Endometrial microvascular endothelial cells (primary cell): ENCODE results near the gene ELP1. TPM values are rescaled to one million over a fixed set of nuclear protein-coding genes. Genes with fewer than 3 reads are reported as not detected.

Source experiments
- in situ Hi-C: cut with HindIII; loops from 2 replicates; pipeline ENCODE4 v1.10.0; 2017; ENCODE audit warnings: low sequenced_read_pairs, low pct_unique_long_range_greater_than_20kb; ENCODE audit errors: inconsistent ontology term
- total RNA-seq: library from RNA; depleted of rRNA; stranded (reverse); fragments of >200 nt; gene quantifications from one replicate; pipeline ENCODE4 v1.2.3, GENCODE V29; 2015; ENCODE audit errors: inconsistent ontology term

Gene ELP1
- total RNA-seq, 1 donor from 2014 or later, result 25.6 TPM

DNA sequence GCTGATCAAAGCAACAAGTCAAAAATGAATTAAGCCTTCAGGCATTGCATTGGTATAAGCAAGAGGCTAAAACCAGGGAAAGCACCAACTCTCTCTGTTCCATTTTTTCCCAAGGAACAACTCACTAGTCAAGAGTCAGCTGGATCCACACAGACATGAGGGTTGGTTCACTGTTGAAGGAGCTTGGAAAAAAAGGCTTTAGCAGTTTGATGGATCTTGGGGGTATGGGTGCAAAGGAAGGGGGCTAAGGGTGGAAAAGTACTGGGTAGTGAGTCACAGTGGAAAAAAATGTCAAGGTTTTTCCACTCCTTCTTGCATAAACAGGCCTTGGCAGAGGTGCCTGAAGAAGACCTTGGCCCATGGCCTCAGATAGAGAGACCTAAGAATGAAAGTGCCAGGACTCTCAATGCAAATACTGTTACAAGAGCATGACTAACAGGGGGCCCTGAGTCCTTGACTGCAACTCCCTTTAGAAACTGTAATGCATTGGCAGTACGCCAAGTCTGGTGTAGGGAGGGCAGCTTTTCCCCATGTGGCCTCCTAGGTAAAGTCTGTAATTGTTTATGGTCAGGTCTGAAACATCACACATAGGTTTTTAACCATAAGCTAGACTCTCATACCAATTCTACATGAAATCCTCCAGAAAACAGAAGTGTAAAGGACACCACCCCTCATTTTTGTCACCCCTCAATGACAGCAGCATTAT lies 48.1 kb downstream of the ELP1 start:
- in situ Hi-C loops, result no loop called here

- in situ Hi-C loops, result no loop called here
Observed at GRCh38 chr9:108884701-108885100, 49.2 kb downstream of the ELP1 start.

DNA sequence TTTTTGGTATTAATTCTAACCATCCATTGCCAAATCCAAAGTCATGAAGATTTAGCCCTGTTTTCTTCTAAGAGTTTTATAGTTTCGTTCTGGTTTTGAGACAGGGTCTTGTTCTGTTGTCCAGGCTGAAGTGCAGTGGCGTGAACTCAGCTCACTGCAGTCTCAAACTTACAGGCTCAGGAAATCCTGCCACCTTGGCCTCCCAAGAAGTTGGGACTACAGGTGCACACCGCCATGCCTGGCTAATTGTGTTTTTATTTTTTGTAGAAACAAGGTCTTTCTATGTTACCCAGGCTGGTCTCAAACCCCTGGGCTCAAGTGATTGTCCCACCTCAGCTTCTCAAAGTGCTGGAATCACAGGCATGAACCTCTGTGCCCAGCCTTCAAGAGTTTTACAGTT lies 50.8 kb downstream of the ELP1 start:
- in situ Hi-C loops, result no loop called here

GRCh38 chr9:108882052-108882888 lies 51.7 kb downstream of the ELP1 start:
- in situ Hi-C loops, result no loop called here

DNA sequence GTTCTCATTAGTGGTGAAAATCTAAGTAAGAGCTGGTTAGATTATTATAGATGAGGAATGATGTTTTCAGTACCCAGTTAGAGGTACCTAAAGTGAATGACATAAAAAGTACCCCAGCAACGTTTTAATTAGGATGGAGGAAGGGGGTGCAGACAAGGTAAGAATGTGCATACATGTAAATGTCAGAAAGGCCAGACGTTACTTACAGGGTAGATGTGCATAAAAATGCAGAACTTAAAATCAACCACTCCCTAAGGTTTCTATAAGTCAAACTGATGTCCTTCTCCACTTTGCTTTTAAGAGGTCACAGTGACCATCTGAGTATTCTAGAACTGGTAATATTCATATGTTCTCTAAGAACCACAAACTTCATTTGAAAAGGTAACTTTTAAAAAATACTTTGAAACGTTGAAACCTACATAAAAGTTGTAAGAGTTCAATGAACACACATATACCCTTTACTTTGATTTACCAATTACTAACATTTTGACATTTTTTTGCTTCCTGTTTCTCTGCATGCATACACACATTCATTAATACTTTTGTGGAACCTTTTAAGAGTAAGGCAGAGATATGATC lies 53.1 kb downstream of the ELP1 start:
- in situ Hi-C loops, result no loop called here

GRCh38 chr9:108877524-108877923 lies 56.4 kb downstream of the ELP1 start:
- in situ Hi-C loops, result no loop called here

GRCh38 chr9:108876425-108876824 lies 57.5 kb downstream of the ELP1 start:
- in situ Hi-C loops, result no loop called here

- in situ Hi-C loops, result no loop called here
Observed at GRCh38 chr9:108874058-108874788, 59.7 kb downstream of the ELP1 start.

DNA sequence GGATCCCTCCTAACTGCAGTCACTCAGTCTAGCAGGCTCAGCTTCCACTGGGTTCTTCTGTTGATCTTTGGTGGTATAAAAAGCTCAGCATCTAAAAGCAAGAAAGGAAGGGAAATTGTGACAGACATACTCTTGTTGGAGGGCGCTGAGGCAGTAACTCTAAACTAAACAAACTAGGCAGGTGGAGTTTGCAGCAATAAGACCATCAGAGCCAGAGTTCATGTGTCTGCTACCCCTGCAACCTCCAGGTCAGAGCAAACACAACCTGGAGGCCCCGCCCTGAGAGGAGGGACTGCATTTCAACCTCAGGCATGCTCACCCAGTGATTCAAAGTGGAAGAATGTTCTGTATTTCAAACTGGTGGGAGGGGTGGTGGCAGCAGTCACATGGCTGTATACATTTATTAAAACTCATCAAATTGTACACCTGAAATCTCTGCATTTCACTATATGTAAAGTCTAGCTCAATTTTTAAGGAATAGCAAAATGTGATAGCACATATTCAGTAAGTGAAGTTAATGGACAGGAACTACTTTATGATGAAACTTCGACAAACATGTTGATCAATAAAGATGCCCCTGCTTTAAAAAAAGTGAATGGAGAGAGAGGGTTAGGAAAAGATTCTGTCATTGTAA lies 64.7 kb downstream of the ELP1 start:
- in situ Hi-C loops, result no loop called here

DNA sequence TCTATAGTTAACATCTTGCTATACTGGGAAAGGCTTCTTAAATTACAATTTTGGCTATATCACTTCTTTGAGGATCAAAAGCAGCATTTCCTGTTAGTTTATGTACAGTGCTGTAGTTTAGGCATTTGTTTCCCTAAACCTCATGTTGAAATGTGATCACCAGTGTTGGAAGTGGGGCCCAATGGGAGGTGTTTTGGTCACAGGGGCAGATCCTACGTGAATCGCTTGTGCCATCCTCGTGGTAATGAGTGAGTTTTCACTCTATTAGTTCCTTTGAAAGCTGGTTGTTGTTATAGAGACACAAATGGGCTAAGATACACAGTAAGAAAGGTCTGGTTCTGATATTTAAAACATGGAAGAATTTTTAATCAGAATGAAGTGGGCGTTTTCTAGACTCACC lies 66.1 kb downstream of the ELP1 start:
- in situ Hi-C loops, result no loop called here

- in situ Hi-C loops, result no loop called here
Observed at GRCh38 chr9:108867116-108867515, 66.8 kb downstream of the ELP1 start.

DNA sequence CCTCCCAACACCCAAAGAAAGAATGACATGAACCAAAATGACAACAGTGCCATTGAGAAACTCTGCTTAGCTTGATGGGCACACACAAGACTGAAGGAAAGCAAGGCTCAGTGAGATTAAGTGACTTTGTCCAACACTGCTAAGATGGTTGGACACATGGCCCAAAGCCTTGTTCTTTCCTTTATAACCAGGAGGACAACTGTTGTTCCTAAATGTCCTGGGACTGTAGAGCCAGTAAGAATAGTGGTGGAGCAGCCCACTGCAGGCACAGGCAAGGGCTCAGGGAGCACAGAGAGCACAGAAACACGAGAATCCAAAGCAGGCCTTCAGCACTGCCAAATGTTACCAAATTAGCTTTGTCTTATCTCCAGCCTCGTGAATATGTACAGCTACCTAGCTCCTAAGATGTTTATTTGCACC lies 67.9 kb downstream of the ELP1 start:
- in situ Hi-C loops, result no loop called here

- in situ Hi-C loops, result no loop called here
Observed at GRCh38 chr9:108865037-108865436, 68.9 kb downstream of the ELP1 start.

GRCh38 chr9:108864446-108864845 lies 69.5 kb downstream of the ELP1 start:
- in situ Hi-C loops, result no loop called here

DNA sequence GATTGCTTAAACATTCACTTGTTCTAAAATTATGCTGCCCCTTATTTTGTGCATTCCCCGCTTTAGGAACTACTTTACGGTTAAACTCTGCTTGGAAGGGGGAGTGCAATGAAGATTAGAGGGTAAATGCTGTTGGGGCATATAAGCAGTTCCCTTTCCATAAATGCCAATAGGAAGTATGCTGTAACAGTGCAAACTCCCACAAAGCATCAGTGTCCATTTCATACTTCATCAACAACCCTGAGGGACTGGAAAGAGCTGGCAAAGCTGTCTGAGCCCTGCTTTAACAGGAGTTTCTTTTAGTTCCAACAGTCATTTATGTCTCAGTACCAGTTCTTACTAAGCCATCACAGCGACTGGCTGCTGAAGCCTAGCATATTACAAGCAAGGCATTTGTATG lies 70.0 kb downstream of the ELP1 start:
- in situ Hi-C loops, result no loop called here

GRCh38 chr9:108861997-108862396 lies 71.9 kb downstream of the ELP1 start, which contains the start of gene ACTL7A:
Gene ACTL7A (plus strand): TSS chr9:108862266. CDS start chr9:108862323, 57 bp downstream.
- in situ Hi-C loops, result no loop called here

- in situ Hi-C loops, result no loop called here
Observed at GRCh38 chr9:108861464-108861863, 72.5 kb downstream of the ELP1 start.

- in situ Hi-C loops, result no loop called here
Observed at GRCh38 chr9:108860764-108861163, 73.2 kb downstream of the ELP1 start.

DNA sequence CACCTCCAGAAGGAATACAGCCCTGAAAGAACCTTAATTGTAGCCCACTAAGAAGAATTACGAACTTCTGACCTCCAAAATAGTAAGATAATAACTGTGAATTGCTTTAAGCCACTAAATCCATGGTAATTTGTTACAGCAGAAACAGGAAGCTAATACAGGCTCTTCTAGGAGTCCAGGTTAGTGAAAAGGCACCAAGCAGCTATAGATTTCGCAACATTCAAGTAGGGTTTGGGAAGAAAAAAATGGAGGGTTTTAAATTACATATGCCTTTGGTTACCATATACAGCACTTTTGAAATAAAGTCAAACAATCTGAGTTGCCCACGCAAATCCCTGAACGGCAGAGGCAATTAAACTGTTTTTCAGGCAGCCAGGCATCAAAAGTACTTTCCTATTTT lies 73.6 kb downstream of the ELP1 start:
- in situ Hi-C loops, result no loop called here
